Measurements from ENCODE around the gene DNM2.

GRCh38 chr19:10708291-10708690, 9.6 kb upstream of the DNM2 start:
- TF ChIP-seq POLR2A (IDR thresholded peaks at IDR 0.05) (no peak), CTCF (IDR thresholded peaks at IDR 0.05) (no peak)

All from testis (tissue), 2 donors.